ENCODE measurements around the gene KIF14.
"Not testable (repeated sequence)": the region's sequence is repeated elsewhere in the genome, so short reads cannot be mapped to it uniquely, and the experiment has no call there.

KIF14 gene

GRCh38 chr1:200626853-200627534 is 6.4 kb upstream of the KIF14 start:
- H3K4me3 Mint-ChIP-seq, result no peak overlapping the region

GRCh38 chr1:200625381-200625824 is 4.9 kb upstream of the KIF14 start:
- Mint-ChIP-seq H3K27ac (peak overlapping the region; percentile 26), H3K9me3 (no peaks in the 10 kb centered on the region), H3K27me3 (ENCODE audit: low read depth) (peaks cover 8% of the 10 kb centered on the region), H3K4me3 (no peak overlapping the region), H3K4me1 (ENCODE audit: low read depth) (peaks cover 33% of the 10 kb centered on the region), H3K36me3 (ENCODE audit: low read depth) (no peaks in the 10 kb centered on the region)
- no peak for DNase-seq (ENCODE audit: low spot score)

More at GRCh38 chr1:200626853-200627534, 6.4 kb upstream of the KIF14 start:
- Mint-ChIP-seq H3K9me3 (no peaks in the 10 kb centered on the region), H3K27ac (no peak overlapping the region), H3K27me3 (ENCODE audit: low read depth) (peaks cover 12% of the 10 kb centered on the region), H3K4me1 (ENCODE audit: low read depth) (peaks cover 29% of the 10 kb centered on the region), H3K36me3 (ENCODE audit: low read depth) (no peaks in the 10 kb centered on the region)
- DNase-seq (ENCODE audit: low spot score), result no peak

DNA sequence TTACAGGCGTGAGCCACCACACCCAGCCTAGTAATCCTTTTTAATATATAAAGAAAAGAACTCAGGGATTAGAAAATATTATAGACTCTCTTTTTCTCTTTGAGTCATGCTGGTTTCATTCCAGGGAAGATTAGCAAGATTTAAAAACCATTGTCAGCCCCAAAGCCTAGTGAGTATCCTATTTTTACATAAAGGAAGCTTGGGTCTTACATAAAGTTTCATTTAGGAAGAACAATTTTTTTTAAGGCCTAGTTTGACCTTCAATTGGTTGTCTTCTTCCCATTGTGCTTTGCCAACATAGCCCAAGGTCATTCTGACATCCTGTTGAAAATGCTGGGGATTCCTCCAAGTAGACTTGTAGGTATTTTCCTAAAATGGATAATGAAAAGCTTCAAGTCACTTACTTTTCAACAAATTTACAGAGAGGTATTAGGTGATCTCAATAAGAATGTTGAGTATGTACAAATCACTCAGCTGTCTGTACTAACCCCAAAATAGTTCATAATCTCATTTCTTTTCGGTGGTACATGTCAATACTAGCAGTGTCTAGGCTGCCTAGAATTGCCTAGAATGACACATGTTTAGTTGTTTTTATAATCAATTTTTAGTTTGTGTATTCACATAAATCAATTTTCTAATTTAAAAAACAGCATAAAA is 4.3 kb upstream of the KIF14 start:
- peak overlapping the region; percentile 26 for H3K27ac Mint-ChIP-seq
- peaks cover 36% of the 10 kb centered on the region for H3K4me1 Mint-ChIP-seq (ENCODE audit: low read depth)
- H3K27me3 Mint-ChIP-seq (ENCODE audit: low read depth), result peaks cover 8% of the 10 kb centered on the region
- H3K36me3 Mint-ChIP-seq (ENCODE audit: low read depth), result peaks cover 4% of the 10 kb centered on the region
- no peak overlapping the region for H3K4me3 Mint-ChIP-seq
- DNase-seq (ENCODE audit: low spot score), result no peak
- no peaks in the 10 kb centered on the region for H3K9me3 Mint-ChIP-seq

- no peaks in the 10 kb centered on the region for H3K27me3 Mint-ChIP-seq (ENCODE audit: low read depth)
- H3K4me1 Mint-ChIP-seq (ENCODE audit: low read depth), result peaks cover 40% of the 10 kb centered on the region
- DNase-seq (ENCODE audit: low spot score), result no peak
- peaks cover 35% of the 10 kb centered on the region for H3K36me3 Mint-ChIP-seq (ENCODE audit: low read depth)
- H3K4me3 Mint-ChIP-seq, result peak overlapping the region; percentile 95
- H3K27ac Mint-ChIP-seq, result peak overlapping the region; percentile 92
- no peaks in the 10 kb centered on the region for H3K9me3 Mint-ChIP-seq
These were observed 668 bp downstream of the KIF14 start for GRCh38 chr1:200619894-200620272.

DNA sequence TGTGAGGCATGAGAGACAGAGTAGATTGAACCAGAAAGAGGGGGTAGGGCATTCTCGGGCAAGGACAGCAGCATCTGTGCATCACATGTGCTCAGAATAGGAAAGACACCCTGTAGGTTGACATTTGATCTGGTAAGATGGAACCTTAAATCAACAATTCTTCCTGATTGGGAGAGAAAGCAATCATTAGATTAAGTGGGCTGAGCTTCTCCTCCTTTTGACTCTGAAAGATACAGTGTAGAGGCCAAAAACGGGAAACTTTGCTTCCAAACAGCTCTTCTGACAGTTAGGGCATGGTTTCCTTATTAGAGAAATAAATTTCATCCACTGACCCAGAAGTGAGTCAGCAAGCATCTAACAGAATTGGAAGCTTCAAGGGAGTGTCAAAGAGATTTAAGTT is 9.7 kb downstream of the KIF14 start:
- Mint-ChIP-seq H3K4me3 (no peak overlapping the region), H3K4me1 (ENCODE audit: low read depth) (peaks cover 5% of the 10 kb centered on the region), H3K27me3 (ENCODE audit: low read depth) (no peaks in the 10 kb centered on the region), H3K36me3 (ENCODE audit: low read depth) (peaks cover 43% of the 10 kb centered on the region), H3K27ac (no peak overlapping the region), H3K9me3 (no peaks in the 10 kb centered on the region)
- no peak for DNase-seq (ENCODE audit: low spot score)

GRCh38 chr1:200602632-200603031 is 17.9 kb downstream of the KIF14 start:
- Mint-ChIP-seq H3K9me3 (no peaks in the 10 kb centered on the region), H3K36me3 (ENCODE audit: low read depth) (peaks cover 49% of the 10 kb centered on the region), H3K27ac (no peak overlapping the region), H3K4me3 (no peak overlapping the region), H3K4me1 (ENCODE audit: low read depth) (peaks cover 3% of the 10 kb centered on the region), H3K27me3 (ENCODE audit: low read depth) (no peaks in the 10 kb centered on the region)
- no peak for DNase-seq (ENCODE audit: low spot score)

- H3K27me3 Mint-ChIP-seq (ENCODE audit: low read depth), result no peaks in the 10 kb centered on the region
- H3K4me1 Mint-ChIP-seq (ENCODE audit: low read depth), result no peaks in the 10 kb centered on the region
- H3K36me3 Mint-ChIP-seq (ENCODE audit: low read depth), result peaks cover 42% of the 10 kb centered on the region
- DNase-seq (ENCODE audit: low spot score), result no peak
- no peak overlapping the region for H3K27ac Mint-ChIP-seq
- no peaks in the 10 kb centered on the region for H3K9me3 Mint-ChIP-seq
- no peak overlapping the region for H3K4me3 Mint-ChIP-seq
These were observed 30.6 kb downstream of the KIF14 start for GRCh38 chr1:200590001-200590400.

DNA sequence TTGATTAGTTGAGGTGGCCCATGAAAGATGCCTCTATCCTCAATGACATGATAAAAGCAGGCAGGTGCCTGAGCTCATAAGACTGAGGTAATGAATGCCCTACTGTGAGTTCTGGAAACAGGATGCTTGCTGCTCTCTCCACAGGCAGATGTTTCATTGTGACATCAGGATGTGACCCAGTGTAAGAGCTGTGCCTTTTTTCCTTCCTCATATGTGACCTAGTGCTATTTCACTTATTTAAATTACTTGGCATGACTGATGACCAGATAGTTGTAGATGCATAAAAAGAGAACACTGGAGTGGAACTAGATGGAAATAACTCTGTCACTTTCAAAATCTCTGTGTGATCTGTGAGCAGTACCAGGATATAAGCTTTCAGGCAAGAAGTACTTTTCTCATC is 31.9 kb downstream of the KIF14 start:
- DNase-seq (ENCODE audit: low spot score), result no peak
- Mint-ChIP-seq H3K27ac (no peak overlapping the region), H3K4me1 (ENCODE audit: low read depth) (no peaks in the 10 kb centered on the region), H3K9me3 (no peaks in the 10 kb centered on the region), H3K27me3 (ENCODE audit: low read depth) (no peaks in the 10 kb centered on the region), H3K36me3 (ENCODE audit: low read depth) (peaks cover 48% of the 10 kb centered on the region), H3K4me3 (no peak overlapping the region)

- DNase-seq (ENCODE audit: low spot score), result no peak
- H3K36me3 Mint-ChIP-seq (ENCODE audit: low read depth), result peaks cover 32% of the 10 kb centered on the region
- H3K4me3 Mint-ChIP-seq, result no peak overlapping the region
- H3K4me1 Mint-ChIP-seq (ENCODE audit: low read depth), result peaks cover 8% of the 10 kb centered on the region
- H3K27ac Mint-ChIP-seq, result no peak overlapping the region
- no peaks in the 10 kb centered on the region for H3K9me3 Mint-ChIP-seq
- H3K27me3 Mint-ChIP-seq (ENCODE audit: low read depth), result no peaks in the 10 kb centered on the region
These were observed 56.2 kb downstream of the KIF14 start for GRCh38 chr1:200564319-200564718.

GRCh38 chr1:200561856-200562214 is 58.7 kb downstream of the KIF14 start:
- Mint-ChIP-seq H3K4me1 (ENCODE audit: low read depth) (peaks cover 8% of the 10 kb centered on the region), H3K36me3 (ENCODE audit: low read depth) (peaks cover 35% of the 10 kb centered on the region), H3K27ac (no peak overlapping the region)

DNA sequence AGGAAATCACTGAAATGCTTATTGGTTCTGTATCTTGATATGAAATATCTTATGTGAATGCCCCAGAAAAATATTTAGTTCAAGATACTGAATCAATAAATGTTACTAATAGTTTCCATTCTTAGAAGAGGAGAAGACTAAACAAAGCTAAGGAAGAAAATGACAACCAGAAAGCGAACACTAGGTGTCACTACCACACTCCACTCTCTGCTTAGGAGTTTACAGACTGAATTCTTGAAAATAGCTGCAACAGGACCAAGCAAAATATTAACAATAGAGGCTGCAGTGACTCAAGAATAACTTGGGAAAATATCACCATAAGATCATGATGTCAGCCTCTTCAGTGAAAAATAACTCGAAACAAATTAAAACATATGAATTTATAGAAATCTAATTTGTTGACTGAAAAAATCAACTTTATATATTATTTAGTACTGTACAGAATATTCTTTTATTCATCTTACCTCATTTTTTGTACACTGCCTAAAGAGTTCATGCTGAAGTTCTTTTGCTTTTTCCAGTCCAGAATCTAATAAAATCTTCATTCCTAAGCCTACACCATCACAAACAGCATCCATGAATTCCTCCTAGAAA is 61.6 kb downstream of the KIF14 start:
- Mint-ChIP-seq H3K36me3 (ENCODE audit: low read depth) (peaks cover 23% of the 10 kb centered on the region), H3K27me3 (ENCODE audit: low read depth) (no peaks in the 10 kb centered on the region), H3K4me3 (no peak overlapping the region), H3K27ac (no peak overlapping the region), H3K4me1 (ENCODE audit: low read depth) (peaks cover 8% of the 10 kb centered on the region), H3K9me3 (no peaks in the 10 kb centered on the region)
- DNase-seq (ENCODE audit: low spot score), result no peak

More at GRCh38 chr1:200561856-200562214, 58.7 kb downstream of the KIF14 start:
- H3K27me3 Mint-ChIP-seq (ENCODE audit: low read depth), result no peaks in the 10 kb centered on the region
- DNase-seq (ENCODE audit: low spot score), result no peak
- no peak overlapping the region for H3K4me3 Mint-ChIP-seq
- H3K9me3 Mint-ChIP-seq, result no peaks in the 10 kb centered on the region

DNA sequence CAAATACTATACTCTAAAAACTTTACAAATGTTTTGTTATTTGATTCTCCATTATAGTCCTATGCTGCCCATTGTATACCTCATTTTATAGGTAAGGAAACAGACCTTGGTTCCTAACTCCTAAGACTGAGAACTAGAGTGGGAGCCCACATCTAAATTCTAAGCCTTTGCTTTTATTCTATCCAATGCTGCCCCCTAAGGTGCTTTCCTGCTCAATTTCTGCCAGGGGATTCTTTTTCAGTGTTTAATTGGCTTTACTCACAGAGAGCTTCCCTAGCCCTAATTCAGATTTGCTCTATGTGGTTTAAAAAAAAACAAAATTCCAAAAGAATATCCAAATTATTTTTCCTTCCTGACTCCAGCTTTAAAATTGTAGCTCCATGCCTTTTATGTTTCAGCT is 64.5 kb downstream of the KIF14 start:
- H3K27ac Mint-ChIP-seq, result no peak overlapping the region
- H3K9me3 Mint-ChIP-seq, result no peaks in the 10 kb centered on the region
- peaks cover 20% of the 10 kb centered on the region for H3K36me3 Mint-ChIP-seq (ENCODE audit: low read depth)
- H3K4me1 Mint-ChIP-seq (ENCODE audit: low read depth), result no peaks in the 10 kb centered on the region
- no peak overlapping the region for H3K4me3 Mint-ChIP-seq
- no peaks in the 10 kb centered on the region for H3K27me3 Mint-ChIP-seq (ENCODE audit: low read depth)
- no peak for DNase-seq (ENCODE audit: low spot score)

GRCh38 chr1:200552737-200553136 is 67.8 kb downstream of the KIF14 start:
- not testable (repeated sequence) for H3K27ac Mint-ChIP-seq; H3K4me1 Mint-ChIP-seq (ENCODE audit: low read depth); H3K9me3 Mint-ChIP-seq; H3K36me3 Mint-ChIP-seq (ENCODE audit: low read depth); H3K4me3 Mint-ChIP-seq; DNase-seq (ENCODE audit: low spot score); H3K27me3 Mint-ChIP-seq (ENCODE audit: low read depth)

- Mint-ChIP-seq H3K4me1 (ENCODE audit: low read depth) (peaks cover 10% of the 10 kb centered on the region), H3K27ac (no peak overlapping the region), H3K27me3 (ENCODE audit: low read depth) (peaks cover 7% of the 10 kb centered on the region), H3K36me3 (ENCODE audit: low read depth) (peaks cover 5% of the 10 kb centered on the region), H3K4me3 (no peak overlapping the region), H3K9me3 (no peaks in the 10 kb centered on the region)
- DNase-seq (ENCODE audit: low spot score), result no peak
These were observed 70.2 kb downstream of the KIF14 start for GRCh38 chr1:200550367-200550766.
